Right lobe of liver (tissue), 6 donors: Measurements from ENCODE around the gene RNF150. TPM values are rescaled to one million over a fixed set of nuclear protein-coding genes. Genes with fewer than 3 reads are reported as not detected.

ENCODE experiments used
- ATAC-seq, 4 donors: fragments of 200-7000 bp; cut with Tn5 transposase; one replicate each; pipeline ENCODE4 v1.9.1; 2020; ENCODE audit warnings: mild to moderate bottlenecking in 4 of 4, moderate library complexity in 4 of 4
- DNase-seq, 3 donors: peaks; one replicate each; pipeline ENCODE4 v3.0.0-alpha.2; 2020
- H3K27ac ChIP-seq, 3 donors: fragments of 200-600 bp; one replicate each; pipeline ENCODE4 v1.8.0; 2022
- H3K27me3 ChIP-seq, 2 donors: fragments of 200-600 bp; one replicate each; pipeline ENCODE4 v1.8.0; 2022
- H3K36me3 ChIP-seq, 4 donors: fragments of 200-600 bp; sonication (generic) in 1 of 4; one replicate each; pipeline versions ENCODE4 v1.5.1 to v1.8.0; 2017 to 2022; ENCODE audit warnings: control low read depth in 1 of 4
- H3K4me1 ChIP-seq, 4 donors: fragments of 200-600 bp; sonication (generic) in 1 of 4; one replicate each; pipeline versions ENCODE4 v1.5.1 to v1.8.0; 2017 to 2022; ENCODE audit warnings: control low read depth in 1 of 4
- H3K4me3 ChIP-seq, 3 donors: fragments of 200-600 bp; one replicate each; pipeline ENCODE4 v1.8.0; 2022
- H3K9me3 ChIP-seq, 4 donors: fragments of 200-600 bp; sonication (generic) in 1 of 4; one replicate each; pipeline versions ENCODE4 v1.5.1 to v1.8.0; 2017 to 2022; ENCODE audit warnings: control low read depth in 1 of 4
- POLR2A ChIP-seq: fragments of 450-650 bp; IDR thresholded peaks from one replicate; pipeline ENCODE4 v1.6.1; 2017; ENCODE audit warnings: antibody characterized with exemption, mild to moderate bottlenecking
- WGBS: methylation state at CpG from one replicate; pipeline ENCODE4 v1.1.6; 2018; ENCODE audit warnings: low coverage, low lambda C conversion rate; ENCODE audit not compliant: insufficient coverage; ENCODE audit errors: missing lambda C conversion rate; 5-methylcytosine and 5-hydroxymethylcytosine counted together
- intact Hi-C, 2 donors: fragments of 100-400 bp; cut with DNase I; formaldehyde crosslinking; loops; one replicate each; pipeline versions ENCODE4 v1.11.2 to v1.14.1; 2022
- total RNA-seq, 6 experiments: library from RNA; depleted of rRNA in 2 of 6; stranded (reverse); fragments of >200 nt in 2 of 6; fragmentation: NEBNext Ultra II Directional in 3 of 6; extraction: Animal tissue kit (Norgen Biotek cat#: 25700) in 3 of 6; gene quantifications; one replicate each; pipeline versions ENCODE4 v1.1.0 to v1.2.4, GENCODE V29; 2016 to 2023
- TF ChIP-seq, protein P1 (sequence below), 4 donors: fragments of 200-600 bp in 3 of 4; fragments of 450-650 bp in 1 of 4; IDR thresholded peaks; one replicate each; pipeline versions ENCODE4 v1.5.1 to v1.8.0; 2016 to 2022; ENCODE audit warnings: antibody characterized with exemption in 4 of 4, mild to moderate bottlenecking in 2 of 4
- donor health status: DM: no; HTN: yes; CAD: no.
- donor health status: DM: no; HTN: no; CAD: no.
- donor health status: DM: no; HTN: no; CAD: no.
- donor health status: DM: no; HTN: yes; CAD: no.
- donor health status: DM: no; HTN: yes; CAD: no.

RNF150 gene
- total RNA-seq, 6 experiments from 2014 or later = 1.2 to 1.8 (median 1.5) TPM

DNA sequence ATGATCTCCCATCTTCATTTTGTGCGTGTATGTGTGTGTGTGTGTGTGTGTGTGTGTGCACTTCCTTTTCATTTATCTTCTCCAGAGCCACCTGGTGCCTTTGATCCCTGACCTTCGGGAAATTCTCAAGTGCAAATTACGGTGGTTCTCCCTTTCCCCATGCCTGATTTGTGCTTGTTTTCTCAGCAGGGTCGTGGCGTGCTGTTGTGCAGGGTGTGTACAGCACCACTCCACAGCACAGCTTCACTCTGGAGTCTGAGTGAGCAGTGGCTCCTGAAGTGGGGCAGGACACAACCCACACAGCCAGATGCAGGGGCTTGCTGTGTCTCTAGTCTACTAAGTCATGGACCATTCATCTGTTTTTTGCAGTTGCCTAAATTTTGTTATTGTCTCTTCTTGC lies 262.8 kb downstream of the RNF150 start:
- Histone ChIP-seq H3K4me1 (no peaks in the 10 kb centered on the region), H3K4me3 (no peak overlapping the region), H3K36me3 (no peaks in the 10 kb centered on the region), H3K27ac (no peak overlapping the region), H3K9me3 (no peaks in the 10 kb centered on the region), H3K27me3 (no peaks in the 10 kb centered on the region)
- TF ChIP-seq, protein P1, sequence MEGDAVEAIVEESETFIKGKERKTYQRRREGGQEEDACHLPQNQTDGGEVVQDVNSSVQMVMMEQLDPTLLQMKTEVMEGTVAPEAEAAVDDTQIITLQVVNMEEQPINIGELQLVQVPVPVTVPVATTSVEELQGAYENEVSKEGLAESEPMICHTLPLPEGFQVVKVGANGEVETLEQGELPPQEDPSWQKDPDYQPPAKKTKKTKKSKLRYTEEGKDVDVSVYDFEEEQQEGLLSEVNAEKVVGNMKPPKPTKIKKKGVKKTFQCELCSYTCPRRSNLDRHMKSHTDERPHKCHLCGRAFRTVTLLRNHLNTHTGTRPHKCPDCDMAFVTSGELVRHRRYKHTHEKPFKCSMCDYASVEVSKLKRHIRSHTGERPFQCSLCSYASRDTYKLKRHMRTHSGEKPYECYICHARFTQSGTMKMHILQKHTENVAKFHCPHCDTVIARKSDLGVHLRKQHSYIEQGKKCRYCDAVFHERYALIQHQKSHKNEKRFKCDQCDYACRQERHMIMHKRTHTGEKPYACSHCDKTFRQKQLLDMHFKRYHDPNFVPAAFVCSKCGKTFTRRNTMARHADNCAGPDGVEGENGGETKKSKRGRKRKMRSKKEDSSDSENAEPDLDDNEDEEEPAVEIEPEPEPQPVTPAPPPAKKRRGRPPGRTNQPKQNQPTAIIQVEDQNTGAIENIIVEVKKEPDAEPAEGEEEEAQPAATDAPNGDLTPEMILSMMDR (IDR thresholded peaks at IDR 0.05) = no peak
- TF ChIP-seq POLR2A = no peak
- no peak for DNase-seq
- no peak for ATAC-seq
- 38% methylated on average over 3 of the region's 5 CpGs for WGBS
- intact Hi-C loops = no loop called here

DNA sequence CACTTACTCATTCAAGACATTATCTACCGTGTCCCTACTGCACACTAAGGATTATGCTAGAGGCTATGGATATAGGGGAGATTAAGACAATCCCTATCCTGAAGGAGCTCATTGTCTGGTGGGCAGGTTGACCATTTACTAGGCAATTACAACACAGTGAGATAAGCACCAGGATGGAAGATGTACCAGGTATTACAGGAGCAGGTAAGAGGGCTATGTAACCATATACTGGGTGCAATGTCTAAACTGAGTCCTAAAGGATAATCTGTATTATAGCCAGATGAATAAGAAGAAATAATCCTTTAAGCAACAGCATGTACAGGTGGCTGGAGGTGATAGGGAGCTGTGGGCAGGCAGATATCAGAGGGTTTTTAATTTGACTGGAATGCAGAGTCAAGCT lies 263.8 kb downstream of the RNF150 start:
- TF ChIP-seq, protein P1 (IDR thresholded peaks at IDR 0.05) = no peak
- no peak for TF ChIP-seq POLR2A
- Histone ChIP-seq H3K4me1 (no peaks in the 10 kb centered on the region), H3K36me3 (no peaks in the 10 kb centered on the region), H3K27ac (no peak overlapping the region), H3K27me3 (no peaks in the 10 kb centered on the region), H3K9me3 (no peaks in the 10 kb centered on the region), H3K4me3 (no peak overlapping the region)
- ATAC-seq = no peak
- no peak for DNase-seq
- intact Hi-C loops = no loop called here
- WGBS = 53% methylated on average over 1 of the region's 1 CpG

GRCh38 chr4:140867356-140867755 lies 265.9 kb downstream of the RNF150 start:
- no peak overlapping the region for H3K4me3 ChIP-seq
- TF ChIP-seq, protein P1 (IDR thresholded peaks at IDR 0.05) = no peak
- no peak for TF ChIP-seq POLR2A
- no peaks in the 10 kb centered on the region for H3K36me3 ChIP-seq
- intact Hi-C loops = no loop called here
- no peak overlapping the region for H3K27ac ChIP-seq
- no peaks in the 10 kb centered on the region for H3K4me1 ChIP-seq
- no peaks in the 10 kb centered on the region for H3K9me3 ChIP-seq
- WGBS = 95% methylated on average over 3 of the region's 3 CpGs
- DNase-seq (no peak), ATAC-seq (no peak)
- no peaks in the 10 kb centered on the region for H3K27me3 ChIP-seq

DNA sequence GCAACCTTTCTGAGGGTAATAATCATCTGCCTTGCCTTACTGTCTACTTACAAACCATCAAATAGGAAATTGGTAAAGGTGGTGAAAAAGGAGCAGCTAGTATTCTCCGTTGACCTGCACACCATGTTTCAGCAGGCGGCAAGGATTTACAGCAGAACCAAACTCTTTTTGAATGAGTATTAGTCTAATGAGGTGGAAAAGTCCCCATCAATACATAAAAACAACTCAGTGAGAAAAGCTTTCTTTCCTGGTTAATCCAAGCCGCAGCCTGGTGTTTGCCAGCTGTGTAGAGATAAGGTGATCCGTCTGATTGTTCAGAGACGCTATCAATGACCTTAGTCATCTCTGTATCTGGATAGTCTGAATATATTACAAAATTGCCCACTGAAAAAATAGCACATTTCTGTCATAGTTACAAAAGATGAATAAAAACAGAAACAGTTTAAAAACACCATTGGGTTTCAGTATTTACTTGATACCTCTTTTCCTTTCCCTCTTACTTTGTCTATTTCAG lies 266.7 kb downstream of the RNF150 start:
- no peak overlapping the region for H3K27ac ChIP-seq
- no peak overlapping the region for H3K4me3 ChIP-seq
- TF ChIP-seq POLR2A = no peak
- TF ChIP-seq, protein P1 (IDR thresholded peaks at IDR 0.05) = no peak
- intact Hi-C loops = no loop called here
- no peaks in the 10 kb centered on the region for H3K4me1 ChIP-seq
- H3K27me3 ChIP-seq = no peaks in the 10 kb centered on the region
- H3K36me3 ChIP-seq = no peaks in the 10 kb centered on the region
- no peak for DNase-seq
- no peaks in the 10 kb centered on the region for H3K9me3 ChIP-seq
- 42% methylated on average over 5 of the region's 5 CpGs for WGBS
- ATAC-seq = no peak
